Right lobe of liver (tissue), 6 donors: ENCODE data around the gene CAPNS2. TPM values are rescaled to one million over a fixed set of nuclear protein-coding genes. Genes with fewer than 3 reads are reported as not detected.

ENCODE experiments used
- ATAC-seq, 4 donors: fragments of 200-7000 bp; cut with Tn5 transposase; one replicate each; pipeline ENCODE4 v1.9.1; 2020; ENCODE audit warnings: mild to moderate bottlenecking in 4 of 4, moderate library complexity in 4 of 4
- DNase-seq, 3 donors: peaks; one replicate each; pipeline ENCODE4 v3.0.0-alpha.2; 2020
- H3K27ac ChIP-seq, 3 donors: fragments of 200-600 bp; one replicate each; pipeline ENCODE4 v1.8.0; 2022
- H3K27me3 ChIP-seq, 2 donors: fragments of 200-600 bp; one replicate each; pipeline ENCODE4 v1.8.0; 2022
- H3K36me3 ChIP-seq, 4 donors: fragments of 200-600 bp; sonication (generic) in 1 of 4; one replicate each; pipeline versions ENCODE4 v1.5.1 to v1.8.0; 2017 to 2022; ENCODE audit warnings: control low read depth in 1 of 4
- H3K4me1 ChIP-seq, 4 donors: fragments of 200-600 bp; sonication (generic) in 1 of 4; one replicate each; pipeline versions ENCODE4 v1.5.1 to v1.8.0; 2017 to 2022; ENCODE audit warnings: control low read depth in 1 of 4
- H3K4me3 ChIP-seq, 3 donors: fragments of 200-600 bp; one replicate each; pipeline ENCODE4 v1.8.0; 2022
- H3K9me3 ChIP-seq, 4 donors: fragments of 200-600 bp; sonication (generic) in 1 of 4; one replicate each; pipeline versions ENCODE4 v1.5.1 to v1.8.0; 2017 to 2022; ENCODE audit warnings: control low read depth in 1 of 4
- CTCF ChIP-seq, 4 donors: fragments of 200-600 bp in 3 of 4; fragments of 450-650 bp in 1 of 4; IDR thresholded peaks; one replicate each; pipeline versions ENCODE4 v1.5.1 to v1.8.0; 2016 to 2022; ENCODE audit warnings: antibody characterized with exemption in 4 of 4, mild to moderate bottlenecking in 2 of 4
- POLR2A ChIP-seq: fragments of 450-650 bp; IDR thresholded peaks from one replicate; pipeline ENCODE4 v1.6.1; 2017; ENCODE audit warnings: antibody characterized with exemption, mild to moderate bottlenecking
- WGBS: methylation state at CpG from one replicate; pipeline ENCODE4 v1.1.6; 2018; ENCODE audit warnings: low coverage, low lambda C conversion rate; ENCODE audit not compliant: insufficient coverage; ENCODE audit errors: missing lambda C conversion rate; 5-methylcytosine and 5-hydroxymethylcytosine counted together
- intact Hi-C, 2 donors: fragments of 100-400 bp; cut with DNase I; formaldehyde crosslinking; loops; one replicate each; pipeline versions ENCODE4 v1.11.2 to v1.14.1; 2022
- total RNA-seq, 6 experiments: library from RNA; depleted of rRNA in 2 of 6; stranded (reverse); fragments of >200 nt in 2 of 6; fragmentation: NEBNext Ultra II Directional in 3 of 6; extraction: Animal tissue kit (Norgen Biotek cat#: 25700) in 3 of 6; gene quantifications; one replicate each; pipeline versions ENCODE4 v1.1.0 to v1.2.4, GENCODE V29; 2016 to 2023
- donor health status: DM: no; HTN: yes; CAD: no.
- donor health status: DM: no; HTN: no; CAD: no.
- donor health status: DM: no; HTN: no; CAD: no.
- donor health status: DM: no; HTN: yes; CAD: no.
- donor health status: DM: no; HTN: yes; CAD: no.

The CAPNS2 gene
- total RNA-seq, 6 experiments from 2014 or later: 0.20 to 0.31 (median 0.29) TPM; not detected in 3

GRCh38 chr16:55592306-55592705 lies 25.8 kb downstream of the CAPNS2 start:
- Histone ChIP-seq H3K4me1 (no peaks in the 10 kb centered on the region), H3K36me3 (no peaks in the 10 kb centered on the region), H3K9me3 (no peaks in the 10 kb centered on the region), H3K27ac (no peak overlapping the region), H3K27me3 (no peaks in the 10 kb centered on the region), H3K4me3 (no peak overlapping the region)
- TF ChIP-seq POLR2A: no peak
- TF ChIP-seq CTCF (IDR thresholded peaks at IDR 0.05): no peak
- no peak for DNase-seq
- no peak for ATAC-seq
- intact Hi-C loops: no loop called here

GRCh38 chr16:55597928-55598327 lies 31.4 kb downstream of the CAPNS2 start:
- no peaks in the 10 kb centered on the region for H3K27me3 ChIP-seq
- ATAC-seq: no peak
- no peak overlapping the region for H3K27ac ChIP-seq
- no peaks in the 10 kb centered on the region for H3K9me3 ChIP-seq
- DNase-seq: no peak
- 63% methylated on average over 4 of the region's 4 CpGs for WGBS
- H3K4me1 ChIP-seq: no peaks in the 10 kb centered on the region
- intact Hi-C loops: no loop called here
- H3K36me3 ChIP-seq: no peaks in the 10 kb centered on the region
- H3K4me3 ChIP-seq: no peak overlapping the region
- TF ChIP-seq CTCF (IDR thresholded peaks at IDR 0.05): no peak
- TF ChIP-seq POLR2A: no peak

- no peaks in the 10 kb centered on the region for H3K4me1 ChIP-seq
- H3K9me3 ChIP-seq: no peaks in the 10 kb centered on the region
- 57% methylated on average over 4 of the region's 4 CpGs for WGBS
- H3K27ac ChIP-seq: no peak overlapping the region
- no peak overlapping the region for H3K4me3 ChIP-seq
- H3K27me3 ChIP-seq: no peaks in the 10 kb centered on the region
- intact Hi-C loops: no loop called here
- TF ChIP-seq CTCF (IDR thresholded peaks at IDR 0.05): no peak
- TF ChIP-seq POLR2A: no peak
- DNase-seq (no peak), ATAC-seq (no peak)
- H3K36me3 ChIP-seq: no peaks in the 10 kb centered on the region
Observed at GRCh38 chr16:55605754-55606336, 39.4 kb downstream of the CAPNS2 start.

- DNase-seq (no peak), ATAC-seq (no peak)
- Histone ChIP-seq H3K4me1 (no peaks in the 10 kb centered on the region), H3K27ac (no peak overlapping the region), H3K4me3 (no peak overlapping the region), H3K27me3 (no peaks in the 10 kb centered on the region), H3K9me3 (no peaks in the 10 kb centered on the region), H3K36me3 (no peaks in the 10 kb centered on the region)
- intact Hi-C loops: no loop called here
- TF ChIP-seq CTCF (IDR thresholded peaks at IDR 0.05): no peak
- TF ChIP-seq POLR2A: no peak
- 41% methylated on average over 6 of the region's 6 CpGs for WGBS
Observed at GRCh38 chr16:55613613-55614335, 47.3 kb downstream of the CAPNS2 start.
